Fibroblast of the aortic adventitia (primary cell): Measurements from ENCODE around the gene ALB. TPM values are rescaled to one million over a fixed set of nuclear protein-coding genes. Genes with fewer than 3 reads are reported as not detected.

Experiments used
- DNase-seq: peaks from one replicate; pipeline ENCODE4 v3.0.0-alpha.2; 2010; ENCODE audit warnings: low read depth
- H3K4me3 ChIP-seq: 2 replicates; pipeline ENCODE4 v1.5.1; 2011; ENCODE audit warnings: low read depth, mild to moderate bottlenecking, control low read depth, low read length, moderate library complexity
- CTCF ChIP-seq: IDR thresholded peaks from 2 replicates; pipeline ENCODE4 v1.5.1; 2011; ENCODE audit warnings: mild to moderate bottlenecking, low read length, control low read depth, inconsistent platforms; ENCODE audit not compliant: insufficient read depth
- total RNA-seq: library from RNA; depleted of rRNA; stranded (reverse); fragments of >200 nt; gene quantifications from 2 replicates; pipeline ENCODE4 v1.2.3, GENCODE V29; 2012; ENCODE audit warnings: low replicate concordance

The ALB gene
- total RNA-seq, 1 donor, result not detected

GRCh38 chr4:73419106-73420038, 15.3 kb downstream of the ALB start:
- no peak for DNase-seq

GRCh38 chr4:73420615-73421014, 16.5 kb downstream of the ALB start:
- no peak for DNase-seq
- no peak overlapping the region for H3K4me3 ChIP-seq
- no peak for TF ChIP-seq CTCF

More at GRCh38 chr4:73419106-73420038, 15.3 kb downstream of the ALB start:
- H3K4me3 ChIP-seq, result no peak overlapping the region
- no peak for TF ChIP-seq CTCF

GRCh38 chr4:73421708-73422457, 17.8 kb downstream of the ALB start:
- TF ChIP-seq CTCF, result no peak
- no peak for DNase-seq

GRCh38 chr4:73422458-73422752, 18.3 kb downstream of the ALB start:
- no peak for DNase-seq
- no peak for TF ChIP-seq CTCF
- no peak overlapping the region for H3K4me3 ChIP-seq

More at GRCh38 chr4:73421708-73422457, 17.8 kb downstream of the ALB start:
- H3K4me3 ChIP-seq, result no peak overlapping the region

GRCh38 chr4:73423184-73423583, 19.1 kb downstream of the ALB start:
- no peak for TF ChIP-seq CTCF
- no peak overlapping the region for H3K4me3 ChIP-seq
- no peak for DNase-seq

- no peak for DNase-seq
- H3K4me3 ChIP-seq, result no peak overlapping the region
- TF ChIP-seq CTCF, result no peak
Measured at GRCh38 chr4:73426666-73427065, 22.6 kb downstream of the ALB start.
